Measurements from ENCODE around the gene CDH12. TPM values are rescaled to one million over a fixed set of nuclear protein-coding genes. Genes with fewer than 3 reads are reported as not detected.
"Not testable (repeated sequence)": the region's sequence is repeated elsewhere in the genome, so short reads cannot be mapped to it uniquely, and the experiment has no call there.

CDH12 gene
- total RNA-seq, 4 donors from 2014 or later: not detected

DNA sequence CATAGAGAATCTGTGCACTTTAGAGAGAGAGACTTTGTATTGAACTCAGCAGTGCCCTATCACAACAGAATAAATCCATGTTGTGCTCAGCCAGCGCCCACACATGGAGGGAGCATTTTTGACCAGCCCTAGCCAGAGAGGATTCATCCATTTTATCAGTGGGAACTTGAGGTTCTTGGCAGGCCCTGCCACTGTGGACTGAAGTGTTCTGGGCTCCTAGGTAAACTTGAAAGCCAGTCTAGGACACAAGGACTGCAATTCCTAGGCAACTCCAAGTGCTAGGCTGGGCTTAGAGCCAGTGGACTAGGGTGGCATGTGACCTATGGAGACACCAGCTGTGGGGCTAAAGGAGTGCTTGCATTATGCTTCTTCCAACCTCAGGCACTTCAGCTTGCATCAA, 523.5 kb downstream of the CDH12 start:
- DNase-seq: no peak

DNA sequence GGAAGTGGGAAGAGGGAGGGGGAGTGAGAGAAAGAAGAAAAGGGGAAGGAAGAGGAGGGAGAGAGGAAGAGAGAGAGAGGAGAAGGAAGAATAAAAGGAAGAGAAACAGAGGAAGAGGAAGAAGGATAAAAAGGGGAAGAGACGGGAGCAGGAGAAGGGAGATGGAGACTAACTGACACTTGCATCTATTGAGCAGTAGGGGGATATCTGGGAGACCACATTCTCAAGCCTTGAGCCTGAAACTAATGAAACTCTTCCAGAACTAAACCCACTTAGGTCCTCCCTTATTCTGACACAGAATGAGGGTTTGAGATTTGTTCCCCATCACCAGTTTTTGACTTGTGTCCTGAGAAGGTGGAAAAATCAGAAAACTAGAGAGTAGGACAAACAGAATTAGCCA, 533.3 kb downstream of the CDH12 start:
- no peak overlapping the region for H3K27ac ChIP-seq
- no peaks in the 10 kb centered on the region for H3K9me3 ChIP-seq
- no peaks in the 10 kb centered on the region for H3K4me1 ChIP-seq
- DNase-seq (no peak), ATAC-seq (no peak)
- no peak overlapping the region for H3K4me3 ChIP-seq
- no peaks in the 10 kb centered on the region for H3K27me3 ChIP-seq
- TF ChIP-seq, protein P1, sequence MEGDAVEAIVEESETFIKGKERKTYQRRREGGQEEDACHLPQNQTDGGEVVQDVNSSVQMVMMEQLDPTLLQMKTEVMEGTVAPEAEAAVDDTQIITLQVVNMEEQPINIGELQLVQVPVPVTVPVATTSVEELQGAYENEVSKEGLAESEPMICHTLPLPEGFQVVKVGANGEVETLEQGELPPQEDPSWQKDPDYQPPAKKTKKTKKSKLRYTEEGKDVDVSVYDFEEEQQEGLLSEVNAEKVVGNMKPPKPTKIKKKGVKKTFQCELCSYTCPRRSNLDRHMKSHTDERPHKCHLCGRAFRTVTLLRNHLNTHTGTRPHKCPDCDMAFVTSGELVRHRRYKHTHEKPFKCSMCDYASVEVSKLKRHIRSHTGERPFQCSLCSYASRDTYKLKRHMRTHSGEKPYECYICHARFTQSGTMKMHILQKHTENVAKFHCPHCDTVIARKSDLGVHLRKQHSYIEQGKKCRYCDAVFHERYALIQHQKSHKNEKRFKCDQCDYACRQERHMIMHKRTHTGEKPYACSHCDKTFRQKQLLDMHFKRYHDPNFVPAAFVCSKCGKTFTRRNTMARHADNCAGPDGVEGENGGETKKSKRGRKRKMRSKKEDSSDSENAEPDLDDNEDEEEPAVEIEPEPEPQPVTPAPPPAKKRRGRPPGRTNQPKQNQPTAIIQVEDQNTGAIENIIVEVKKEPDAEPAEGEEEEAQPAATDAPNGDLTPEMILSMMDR (IDR thresholded peaks at IDR 0.05 in 4 of 5, conservative IDR thresholded peaks at IDR 0.05 in 1 of 5): no peak
- TF ChIP-seq POLR2A (IDR thresholded peaks at IDR 0.05): no peak
- intact Hi-C loops (cut with DNase I; ENCODE audit: low total_unique reads) (no loop called here), in situ Hi-C loops (cut with MboI; ENCODE audit: low sequenced_read_pairs in 4 of 4) (no loop called here)
- no peaks in the 10 kb centered on the region for H3K36me3 ChIP-seq

More for the DNA sequence above, 523.5 kb downstream of the CDH12 start:
- Histone ChIP-seq H3K36me3 (no peaks in the 10 kb centered on the region), H3K4me3 (no peak overlapping the region), H3K9me3 (no peaks in the 10 kb centered on the region), H3K27me3 (no peaks in the 10 kb centered on the region), H3K27ac (no peak overlapping the region), H3K4me1 (no peaks in the 10 kb centered on the region)
- TF ChIP-seq, protein P1 (IDR thresholded peaks at IDR 0.05 in 4 of 5, conservative IDR thresholded peaks at IDR 0.05 in 1 of 5): no peak
- no peak for TF ChIP-seq POLR2A (IDR thresholded peaks at IDR 0.05)
- in situ Hi-C loops (cut with MboI; ENCODE audit: low sequenced_read_pairs in 4 of 4) (no loop called here), intact Hi-C loops (cut with DNase I; ENCODE audit: low total_unique reads) (no loop called here)
- ATAC-seq: no peak

DNA sequence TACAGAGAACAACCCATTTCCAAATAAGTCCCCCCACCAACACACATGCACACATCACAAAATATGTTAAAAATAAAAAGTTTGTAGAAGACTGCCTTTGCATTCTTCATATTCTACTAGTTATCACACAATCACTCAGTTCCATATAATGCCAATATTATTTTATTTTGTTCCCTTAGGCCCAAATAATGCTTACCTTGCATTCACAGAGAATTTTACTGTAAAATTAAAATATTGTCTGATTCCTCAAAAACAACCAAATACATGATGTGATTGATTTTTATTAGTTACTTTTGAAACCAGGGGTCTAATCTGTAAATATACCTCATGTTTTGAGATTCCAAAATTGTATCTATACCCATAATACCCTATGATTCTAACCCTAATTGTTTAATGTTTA, 536.9 kb downstream of the CDH12 start:
- no peaks in the 10 kb centered on the region for H3K9me3 ChIP-seq
- no peak overlapping the region for H3K4me3 ChIP-seq
- ATAC-seq (no peak), DNase-seq (no peak)
- TF ChIP-seq, protein P1 (IDR thresholded peaks at IDR 0.05 in 4 of 5, conservative IDR thresholded peaks at IDR 0.05 in 1 of 5): no peak
- TF ChIP-seq POLR2A (IDR thresholded peaks at IDR 0.05): no peak
- no peak overlapping the region for H3K27ac ChIP-seq
- H3K27me3 ChIP-seq: no peaks in the 10 kb centered on the region
- intact Hi-C loops (cut with DNase I; ENCODE audit: low total_unique reads) (no loop called here), in situ Hi-C loops (cut with MboI; ENCODE audit: low sequenced_read_pairs in 4 of 4) (no loop called here)
- H3K4me1 ChIP-seq: no peaks in the 10 kb centered on the region
- no peaks in the 10 kb centered on the region for H3K36me3 ChIP-seq

DNA sequence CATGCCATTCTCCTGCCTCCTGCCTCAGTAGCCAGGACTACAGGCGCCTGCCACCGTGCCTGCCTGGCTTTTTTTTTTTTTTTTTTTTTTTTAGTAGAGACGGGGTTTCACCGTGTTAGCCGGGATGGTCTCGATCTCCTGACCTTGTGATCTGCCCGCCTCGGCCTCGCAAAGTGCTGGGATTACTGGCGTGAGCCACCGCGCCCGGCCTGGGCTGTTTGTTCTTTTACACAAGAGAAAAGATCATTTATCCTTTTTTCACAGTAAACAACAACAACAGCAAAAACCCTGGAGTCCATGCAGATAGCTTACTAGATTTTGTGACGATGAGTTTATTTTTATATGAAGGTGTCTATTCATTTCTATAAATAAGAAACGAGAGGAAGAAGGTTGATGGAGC, 538.1 kb downstream of the CDH12 start:
- H3K4me1 ChIP-seq; in situ Hi-C loops (cut with MboI; ENCODE audit: low sequenced_read_pairs in 4 of 4); H3K4me3 ChIP-seq; H3K27ac ChIP-seq; intact Hi-C loops (cut with DNase I; ENCODE audit: low total_unique reads); H3K9me3 ChIP-seq; DNase-seq; ATAC-seq; H3K27me3 ChIP-seq; H3K36me3 ChIP-seq: not testable (repeated sequence)

DNA sequence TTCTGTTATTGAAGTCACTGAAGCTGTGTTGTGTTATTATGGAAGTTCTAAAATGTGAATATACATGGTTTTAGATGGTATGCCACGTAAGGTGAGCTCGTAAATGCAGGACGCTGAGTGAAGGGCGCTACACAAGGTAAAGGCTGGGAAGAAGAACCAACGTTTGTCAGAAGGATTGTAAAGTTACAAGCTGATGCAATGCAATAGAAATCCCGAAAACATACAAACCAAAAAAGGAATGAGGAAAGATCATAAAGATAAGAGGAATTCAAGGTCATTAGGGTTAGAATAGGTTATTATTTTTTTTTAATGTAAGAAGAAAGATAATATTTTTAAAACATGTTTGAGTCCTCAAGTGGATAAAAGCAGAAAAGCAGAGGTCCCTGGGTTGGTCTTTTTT, 538.6 kb downstream of the CDH12 start:
- no peaks in the 10 kb centered on the region for H3K9me3 ChIP-seq
- H3K36me3 ChIP-seq: no peaks in the 10 kb centered on the region
- intact Hi-C loops (cut with DNase I; ENCODE audit: low total_unique reads): no loop called here
- no peak overlapping the region for H3K27ac ChIP-seq
- no peaks in the 10 kb centered on the region for H3K4me1 ChIP-seq
- DNase-seq: no peak
- H3K27me3 ChIP-seq: no peaks in the 10 kb centered on the region
- no peak for ATAC-seq
- no peak overlapping the region for H3K4me3 ChIP-seq
- no peak for TF ChIP-seq POLR2A (IDR thresholded peaks at IDR 0.05)
- TF ChIP-seq, protein P1 (IDR thresholded peaks at IDR 0.05 in 4 of 5, conservative IDR thresholded peaks at IDR 0.05 in 1 of 5): no peak
- in situ Hi-C loops (cut with MboI; ENCODE audit: low sequenced_read_pairs in 4 of 4): no loop called here

All from gastrocnemius medialis (tissue), 4 donors.